GM18498 (cell line): ENCODE results near the gene SIRT7.

Experiments
- ATAC-seq: cut with Tn5 transposase; IDR thresholded peaks from one replicate; pipeline ENCODE4 v1.9.1; 2021; ENCODE audit warnings: mild to moderate bottlenecking, moderate library complexity; ENCODE audit not compliant: unreplicated experiment

The SIRT7 gene

GRCh38 chr17:81890447-81891302 lies 27.3 kb downstream of the SIRT7 start:
- ATAC-seq, result no peak

GRCh38 chr17:81889602-81890001 lies 28.4 kb downstream of the SIRT7 start:
- no peak for ATAC-seq

- no peak for ATAC-seq
Measured at GRCh38 chr17:81888988-81889595, 28.9 kb downstream of the SIRT7 start.

GRCh38 chr17:81888105-81888987 lies 29.6 kb downstream of the SIRT7 start:
- no peak for ATAC-seq

- no peak for ATAC-seq
Measured at GRCh38 chr17:81885869-81886548, 32.0 kb downstream of the SIRT7 start.

- no peak for ATAC-seq
Measured at GRCh38 chr17:81885454-81885853, 32.5 kb downstream of the SIRT7 start.

- ATAC-seq, result no peak
Measured at GRCh38 chr17:81884968-81885367, 33.0 kb downstream of the SIRT7 start.

GRCh38 chr17:81884520-81884919 lies 33.5 kb downstream of the SIRT7 start:
- no peak for ATAC-seq

GRCh38 chr17:81879121-81879520 lies 38.9 kb downstream of the SIRT7 start:
- no peak for ATAC-seq

- ATAC-seq, result no peak
Measured at GRCh38 chr17:81878294-81878693, 39.7 kb downstream of the SIRT7 start.

- no peak for ATAC-seq
Measured at GRCh38 chr17:81877569-81877968, 40.4 kb downstream of the SIRT7 start.

- peak; percentile 58 for ATAC-seq
Measured at GRCh38 chr17:81871387-81872230, 46.4 kb downstream of the SIRT7 start.

GRCh38 chr17:81870981-81871386 lies 47.0 kb downstream of the SIRT7 start, which contains the start of gene ARHGDIA:
Gene ARHGDIA, minus strand, starts transcription at chr17:81871337. Its CDS starts 1,407 bp downstream, at chr17:81869930.
- ATAC-seq, result peak; percentile 26

GRCh38 chr17:81870131-81870980 lies 47.6 kb downstream of the SIRT7 start:
- peak; percentile 11 for ATAC-seq

- no peak for ATAC-seq
Measured at GRCh38 chr17:81869221-81870130, 48.5 kb downstream of the SIRT7 start.

- no peak for ATAC-seq
Measured at GRCh38 chr17:81868674-81869220, 49.2 kb downstream of the SIRT7 start.

- no peak for ATAC-seq
Measured at GRCh38 chr17:81867991-81868673, 49.8 kb downstream of the SIRT7 start.
